ENCODE measurements around the gene GFRA1. TPM values are rescaled to one million over a fixed set of nuclear protein-coding genes. Genes with fewer than 3 reads are reported as not detected.

Gene GFRA1
- polyA plus RNA-seq, 1 donor (not counting 4 experiments of a cell fraction or from before 2014, with no cell fraction given) = not detected

DNA sequence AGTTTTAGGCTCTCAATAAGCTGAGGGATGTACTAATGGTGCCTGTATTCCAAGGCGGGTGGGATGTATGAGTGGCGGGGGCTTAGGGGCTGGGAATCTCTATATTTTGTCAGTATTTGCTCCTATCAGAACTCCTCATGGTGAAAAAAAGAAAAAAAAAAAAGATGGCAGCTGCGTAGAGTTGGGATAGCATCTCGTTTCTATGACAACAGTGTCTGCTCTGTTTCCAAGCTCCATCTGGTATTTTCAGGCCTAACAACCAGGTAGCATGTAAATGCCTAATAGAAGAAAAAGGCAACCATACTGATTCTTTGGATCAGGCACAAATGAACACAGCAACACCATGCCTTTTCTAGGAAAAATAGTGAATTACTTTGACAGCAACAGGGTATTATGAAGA lies 39.5 kb upstream of the GFRA1 start:
- no peak for FAIRE-seq
- dilution Hi-C loops (cut with MboI; ENCODE audit: extremely low pct_ligation_motif_present, low sequenced_read_pairs) = no loop called here

DNA sequence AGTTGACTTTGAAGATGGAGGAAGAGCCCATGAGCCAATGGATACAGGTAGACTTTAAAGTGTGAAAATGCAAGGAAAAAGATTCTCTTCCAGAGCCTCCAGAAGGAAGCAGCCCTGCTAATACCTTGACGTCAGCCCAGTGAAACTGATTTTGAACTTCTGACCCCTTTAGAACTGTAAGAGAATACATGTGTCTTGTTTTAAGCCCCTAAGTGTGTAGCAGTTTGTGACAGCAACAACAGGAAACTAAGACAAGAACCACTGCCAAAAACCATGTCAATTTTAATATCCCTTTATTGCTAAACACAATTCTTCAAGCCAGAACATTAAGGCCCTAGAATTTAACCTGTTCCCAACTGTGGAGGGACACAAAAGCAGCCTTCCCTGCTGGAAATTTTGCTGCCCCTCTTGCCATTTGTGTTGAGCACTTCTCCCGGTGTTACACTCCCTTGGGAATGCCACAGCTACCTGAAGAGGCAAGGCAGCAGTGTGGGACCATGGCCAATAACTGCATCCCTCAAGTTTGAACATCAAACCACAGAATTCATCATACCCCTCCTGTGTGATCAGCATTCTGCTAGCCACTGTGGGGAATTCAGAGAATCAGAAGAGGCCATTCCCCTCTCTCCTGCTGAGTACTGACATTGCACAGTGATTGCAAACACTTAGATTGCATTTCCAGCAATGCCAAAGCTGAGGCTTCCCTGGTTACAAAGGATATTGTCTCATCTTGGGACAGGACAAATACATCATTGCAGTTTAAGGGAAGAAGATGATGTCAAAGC lies 38.9 kb upstream of the GFRA1 start:
- Histone ChIP-seq H3K9ac (ENCODE audit: control insufficient read depth, extremely low read depth, insufficient read depth, low read length) (no peak overlapping the region), H3K9me1 (ENCODE audit: control insufficient read depth, extremely low read depth, insufficient read depth, low read length) (no peaks in the 10 kb centered on the region), H2AFZ (ENCODE audit: control insufficient read depth, low read length) (no peak overlapping the region), H3K4me3 (ENCODE audit: control insufficient read depth in 2 of 3, extremely low read depth in 1 of 3, insufficient read depth in 2 of 3, low read depth in 1 of 3, low read length in 3 of 3) (no peak overlapping the region), H3K4me1 (ENCODE audit: control insufficient read depth, extremely low read depth, insufficient read depth, low read length) (no peaks in the 10 kb centered on the region), H3K27me3 (ENCODE audit: control insufficient read depth, extremely low read depth, insufficient read depth, low read length) (no peaks in the 10 kb centered on the region), H3K36me3 (ENCODE audit: control insufficient read depth in 2 of 2, extremely low read depth in 1 of 2, insufficient read depth in 2 of 2, low read length in 2 of 2) (no peaks in the 10 kb centered on the region), H3K79me2 (ENCODE audit: control insufficient read depth, insufficient read depth, low read length) (no peaks in the 10 kb centered on the region), H3K4me2 (ENCODE audit: control insufficient read depth, extremely low read depth, insufficient read depth, low read depth, low read length) (no peak overlapping the region), H3K27ac (ENCODE audit: control insufficient read depth, insufficient read depth, low read length) (no peak overlapping the region), H3K9me3 (ENCODE audit: control insufficient read depth, low read depth, low read length) (no peaks in the 10 kb centered on the region), H4K20me1 (ENCODE audit: control insufficient read depth, extremely low read depth, insufficient read depth, low read length) (no peaks in the 10 kb centered on the region)
- TF ChIP-seq, protein P1, sequence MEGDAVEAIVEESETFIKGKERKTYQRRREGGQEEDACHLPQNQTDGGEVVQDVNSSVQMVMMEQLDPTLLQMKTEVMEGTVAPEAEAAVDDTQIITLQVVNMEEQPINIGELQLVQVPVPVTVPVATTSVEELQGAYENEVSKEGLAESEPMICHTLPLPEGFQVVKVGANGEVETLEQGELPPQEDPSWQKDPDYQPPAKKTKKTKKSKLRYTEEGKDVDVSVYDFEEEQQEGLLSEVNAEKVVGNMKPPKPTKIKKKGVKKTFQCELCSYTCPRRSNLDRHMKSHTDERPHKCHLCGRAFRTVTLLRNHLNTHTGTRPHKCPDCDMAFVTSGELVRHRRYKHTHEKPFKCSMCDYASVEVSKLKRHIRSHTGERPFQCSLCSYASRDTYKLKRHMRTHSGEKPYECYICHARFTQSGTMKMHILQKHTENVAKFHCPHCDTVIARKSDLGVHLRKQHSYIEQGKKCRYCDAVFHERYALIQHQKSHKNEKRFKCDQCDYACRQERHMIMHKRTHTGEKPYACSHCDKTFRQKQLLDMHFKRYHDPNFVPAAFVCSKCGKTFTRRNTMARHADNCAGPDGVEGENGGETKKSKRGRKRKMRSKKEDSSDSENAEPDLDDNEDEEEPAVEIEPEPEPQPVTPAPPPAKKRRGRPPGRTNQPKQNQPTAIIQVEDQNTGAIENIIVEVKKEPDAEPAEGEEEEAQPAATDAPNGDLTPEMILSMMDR (optimal IDR thresholded peaks at IDR 0.05 in 1 of 3, IDR thresholded peaks at IDR 0.05 in 1 of 3, conservative IDR thresholded peaks at IDR 0.05 in 1 of 3; ENCODE audit: extremely low read depth in 1 of 3, insufficient read depth in 2 of 3, low read length in 3 of 3) = no peak
- TF ChIP-seq EZH2 (IDR thresholded peaks at IDR 0.05; ENCODE audit: low read length) = no peak
- FAIRE-seq = no peak
- DNase-seq (ENCODE audit: low read depth, low spot score) = no peak
- dilution Hi-C loops (cut with MboI; ENCODE audit: extremely low pct_ligation_motif_present, low sequenced_read_pairs) = no loop called here

More for the DNA sequence above, 39.5 kb upstream of the GFRA1 start:
- Histone ChIP-seq H3K9ac (ENCODE audit: control insufficient read depth, extremely low read depth, insufficient read depth, low read length) (no peak overlapping the region), H3K4me2 (ENCODE audit: control insufficient read depth, extremely low read depth, insufficient read depth, low read depth, low read length) (no peak overlapping the region), H3K9me1 (ENCODE audit: control insufficient read depth, extremely low read depth, insufficient read depth, low read length) (no peaks in the 10 kb centered on the region), H2AFZ (ENCODE audit: control insufficient read depth, low read length) (no peak overlapping the region), H4K20me1 (ENCODE audit: control insufficient read depth, extremely low read depth, insufficient read depth, low read length) (no peaks in the 10 kb centered on the region), H3K36me3 (ENCODE audit: control insufficient read depth in 2 of 2, extremely low read depth in 1 of 2, insufficient read depth in 2 of 2, low read length in 2 of 2) (no peaks in the 10 kb centered on the region), H3K4me3 (ENCODE audit: control insufficient read depth in 2 of 3, extremely low read depth in 1 of 3, insufficient read depth in 2 of 3, low read depth in 1 of 3, low read length in 3 of 3) (no peak overlapping the region), H3K27me3 (ENCODE audit: control insufficient read depth, extremely low read depth, insufficient read depth, low read length) (no peaks in the 10 kb centered on the region), H3K27ac (ENCODE audit: control insufficient read depth, insufficient read depth, low read length) (no peak overlapping the region), H3K9me3 (ENCODE audit: control insufficient read depth, low read depth, low read length) (no peaks in the 10 kb centered on the region), H3K79me2 (ENCODE audit: control insufficient read depth, insufficient read depth, low read length) (no peaks in the 10 kb centered on the region), H3K4me1 (ENCODE audit: control insufficient read depth, extremely low read depth, insufficient read depth, low read length) (no peaks in the 10 kb centered on the region)
- DNase-seq (ENCODE audit: low read depth, low spot score) = no peak
- no peak for TF ChIP-seq EZH2 (IDR thresholded peaks at IDR 0.05; ENCODE audit: low read length)
- TF ChIP-seq, protein P1 (optimal IDR thresholded peaks at IDR 0.05 in 1 of 3, IDR thresholded peaks at IDR 0.05 in 1 of 3, conservative IDR thresholded peaks at IDR 0.05 in 1 of 3; ENCODE audit: extremely low read depth in 1 of 3, insufficient read depth in 2 of 3, low read length in 3 of 3) = no peak
